Upper lobe of left lung (tissue), 6 donors: ENCODE results near the gene RASSF3. TPM values are rescaled to one million over a fixed set of nuclear protein-coding genes. Genes with fewer than 3 reads are reported as not detected.

Experiments used
- ATAC-seq, 2 donors: fragments of 200-7000 bp; cut with Tn5 transposase; one replicate each; pipeline ENCODE4 v1.9.1; 2022; ENCODE audit warnings: mild to moderate bottlenecking in 2 of 2, moderate library complexity in 2 of 2; ENCODE audit not compliant: low FRiP score in 2 of 2
- DNase-seq, 2 donors: peaks; one replicate each; pipeline ENCODE4 v3.0.0-alpha.2; 2019 to 2020
- H3K27ac ChIP-seq, 4 donors: fragments of 200-600 bp; sonication (generic); one replicate each; pipeline ENCODE4 v1.5.1; 2016 to 2019
- H3K27me3 ChIP-seq, 4 donors: fragments of 200-600 bp; sonication (generic); one replicate each; pipeline ENCODE4 v1.5.1; 2017 to 2019
- H3K36me3 ChIP-seq, 4 donors: fragments of 200-600 bp; sonication (generic); one replicate each; pipeline ENCODE4 v1.5.1; 2016 to 2019
- H3K4me1 ChIP-seq, 4 donors: fragments of 200-600 bp; sonication (generic); one replicate each; pipeline ENCODE4 v1.5.1; 2018 to 2019
- H3K4me3 ChIP-seq, 4 donors: fragments of 200-600 bp; sonication (generic); one replicate each; pipeline ENCODE4 v1.5.1; 2017 to 2019; ENCODE audit warnings: mild to moderate bottlenecking in 2 of 4, moderate library complexity in 1 of 4
- H3K9me3 ChIP-seq, 4 donors: fragments of 200-600 bp; sonication (generic); one replicate each; pipeline ENCODE4 v1.5.1; 2018 to 2019
- EP300 ChIP-seq, 4 donors: sonication (generic); formaldehyde crosslinking; IDR thresholded peaks; one replicate each; pipeline ENCODE4 v1.5.1; 2017; ENCODE audit warnings: antibody characterized with exemption in 4 of 4, control low read depth in 2 of 4
- POLR2A ChIP-seq, 4 donors: fragments of 450-650 bp; IDR thresholded peaks; one replicate each; pipeline ENCODE4 v1.5.1; 2016 to 2017; ENCODE audit warnings: antibody characterized with exemption in 4 of 4, mild to moderate bottlenecking in 2 of 4
- POLR2AphosphoS5 ChIP-seq, 2 donors: sonication (generic); formaldehyde crosslinking; IDR thresholded peaks; one replicate each; pipeline ENCODE4 v1.5.1; 2017; ENCODE audit warnings: antibody characterized with exemption in 2 of 2
- WGBS, 2 donors: methylation state at CpG; one replicate each; pipeline ENCODE4 v1.1.5; 2017 to 2018; 5-methylcytosine and 5-hydroxymethylcytosine counted together
- total RNA-seq, 6 donors: library from RNA; depleted of rRNA in 4 of 6; stranded (reverse); fragments of >200 nt in 4 of 6; gene quantifications; one replicate each; pipeline versions ENCODE4 v1.1.0 to v1.2.1, GENCODE V29; 2016 to 2021
- TF ChIP-seq, protein P1 (sequence below), 6 experiments: fragments of 450-650 bp in 4 of 6; fragments of 200-600 bp in 2 of 6; sonication (generic) in 2 of 6; IDR thresholded peaks; one replicate each; pipeline ENCODE4 v1.5.1; 2016 to 2019; ENCODE audit warnings: antibody characterized with exemption in 6 of 6
- donor health status: DM: no; HTN: no; CAD: no; lungs with moderate emphysema.
- donor health status: DM: no; HTN: yes; CAD: no; lungs with severe emphysema.

The RASSF3 gene
- total RNA-seq, 6 donors from 2014 or later, result 25.0 to 104 (median 46.0) TPM

DNA sequence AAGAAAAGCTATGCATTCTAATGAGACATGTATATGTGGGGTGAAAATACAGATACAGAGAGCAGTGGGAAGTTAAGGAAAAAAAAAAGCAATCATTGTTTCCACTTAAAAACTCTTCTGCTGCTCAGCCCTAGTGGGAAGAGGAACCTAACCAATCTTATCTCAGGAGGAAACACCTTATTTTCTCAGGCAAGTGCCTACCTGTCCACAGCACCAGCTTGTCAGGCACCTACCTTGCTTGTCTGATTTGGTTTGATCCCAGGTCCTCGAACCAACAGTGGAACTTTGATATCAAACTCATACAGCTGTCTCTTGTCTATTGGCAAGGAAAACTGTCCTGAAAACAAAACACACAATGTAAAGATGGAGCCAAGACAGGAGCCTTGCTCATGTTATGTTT lies 126.5 kb downstream of the RASSF3 start:
- TF ChIP-seq, protein P1, sequence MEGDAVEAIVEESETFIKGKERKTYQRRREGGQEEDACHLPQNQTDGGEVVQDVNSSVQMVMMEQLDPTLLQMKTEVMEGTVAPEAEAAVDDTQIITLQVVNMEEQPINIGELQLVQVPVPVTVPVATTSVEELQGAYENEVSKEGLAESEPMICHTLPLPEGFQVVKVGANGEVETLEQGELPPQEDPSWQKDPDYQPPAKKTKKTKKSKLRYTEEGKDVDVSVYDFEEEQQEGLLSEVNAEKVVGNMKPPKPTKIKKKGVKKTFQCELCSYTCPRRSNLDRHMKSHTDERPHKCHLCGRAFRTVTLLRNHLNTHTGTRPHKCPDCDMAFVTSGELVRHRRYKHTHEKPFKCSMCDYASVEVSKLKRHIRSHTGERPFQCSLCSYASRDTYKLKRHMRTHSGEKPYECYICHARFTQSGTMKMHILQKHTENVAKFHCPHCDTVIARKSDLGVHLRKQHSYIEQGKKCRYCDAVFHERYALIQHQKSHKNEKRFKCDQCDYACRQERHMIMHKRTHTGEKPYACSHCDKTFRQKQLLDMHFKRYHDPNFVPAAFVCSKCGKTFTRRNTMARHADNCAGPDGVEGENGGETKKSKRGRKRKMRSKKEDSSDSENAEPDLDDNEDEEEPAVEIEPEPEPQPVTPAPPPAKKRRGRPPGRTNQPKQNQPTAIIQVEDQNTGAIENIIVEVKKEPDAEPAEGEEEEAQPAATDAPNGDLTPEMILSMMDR (IDR thresholded peaks at IDR 0.05), result no peak
- TF ChIP-seq EP300 (IDR thresholded peaks at IDR 0.05) (no peak), POLR2AphosphoS5 (IDR thresholded peaks at IDR 0.05) (no peak)
- ATAC-seq, result no peak
- H3K36me3 ChIP-seq, result peaks cover 7 to 85% (median 41%) of the 10 kb centered on the region in 4 donors
- no peaks in the 10 kb centered on the region for H3K9me3 ChIP-seq
- no peak overlapping the region for H3K4me3 ChIP-seq
- WGBS, 2 donors, result 44 to 63% methylated on average over 1 of the region's 1 CpG
- H3K27me3 ChIP-seq, result no peaks in the 10 kb centered on the region
- no peaks in the 10 kb centered on the region for H3K4me1 ChIP-seq
- DNase-seq, result no peak
- no peak overlapping the region for H3K27ac ChIP-seq

DNA sequence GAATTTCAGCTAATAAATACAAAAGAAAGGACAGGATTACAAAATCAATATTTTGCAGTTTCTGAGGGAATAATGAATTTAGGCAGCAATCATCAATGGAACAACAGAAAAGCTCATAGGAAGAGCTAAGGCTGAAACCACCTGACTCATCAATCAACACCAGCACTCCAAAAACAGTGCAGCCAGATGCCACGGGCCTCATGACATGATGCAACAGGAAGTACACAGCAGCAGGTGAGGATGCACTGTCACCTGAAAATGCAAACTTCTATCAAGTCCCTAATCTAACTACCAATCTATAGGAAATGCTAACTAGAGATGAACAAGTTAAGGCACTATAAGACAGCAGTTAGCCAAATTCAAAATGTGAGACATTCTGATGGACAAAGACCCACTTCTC lies 127.2 kb downstream of the RASSF3 start:
- no peaks in the 10 kb centered on the region for H3K9me3 ChIP-seq
- H3K4me1 ChIP-seq, result no peaks in the 10 kb centered on the region
- TF ChIP-seq POLR2A (IDR thresholded peaks at IDR 0.05), result no peak
- TF ChIP-seq POLR2AphosphoS5 (IDR thresholded peaks at IDR 0.05), result no peak
- TF ChIP-seq, protein P1 (IDR thresholded peaks at IDR 0.05), result no peak
- TF ChIP-seq EP300 (IDR thresholded peaks at IDR 0.05), result no peak
- no peak overlapping the region for H3K27ac ChIP-seq
- WGBS, 2 donors, result 50 to 55% methylated on average over 1 of the region's 1 CpG
- ATAC-seq (no peak), DNase-seq (no peak)
- no peak overlapping the region for H3K4me3 ChIP-seq
- peaks cover 7 to 92% (median 46%) of the 10 kb centered on the region in 4 donors for H3K36me3 ChIP-seq
- H3K27me3 ChIP-seq, result no peaks in the 10 kb centered on the region

DNA sequence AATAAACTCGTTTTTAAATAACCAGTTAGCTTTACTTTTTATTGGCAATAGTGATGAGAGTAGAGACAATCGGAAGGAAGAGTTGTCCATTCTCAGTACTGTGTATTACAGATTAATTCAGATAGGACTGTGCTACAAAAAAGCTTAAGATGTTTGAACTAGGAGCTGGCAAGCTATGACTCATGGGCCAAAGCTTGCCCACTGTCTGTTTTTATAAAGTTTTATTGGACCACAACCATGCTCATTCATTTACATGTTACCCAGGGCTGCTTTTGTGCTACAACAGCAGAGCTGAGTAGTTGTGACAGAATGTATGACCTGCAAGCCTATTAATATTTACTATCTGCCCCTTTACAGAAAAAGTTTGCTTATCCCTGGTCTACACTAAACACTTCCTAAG lies 129.5 kb downstream of the RASSF3 start:
- Histone ChIP-seq H3K27ac (no peak overlapping the region), H3K4me3 (no peak overlapping the region), H3K4me1 (peaks cover 0 to 5% (median 3%) of the 10 kb centered on the region in 4 donors), H3K9me3 (no peaks in the 10 kb centered on the region), H3K36me3 (peaks cover 19 to 98% (median 55%) of the 10 kb centered on the region in 4 donors), H3K27me3 (no peaks in the 10 kb centered on the region)
- TF ChIP-seq POLR2AphosphoS5 (IDR thresholded peaks at IDR 0.05) (no peak), EP300 (IDR thresholded peaks at IDR 0.05) (no peak), POLR2A (IDR thresholded peaks at IDR 0.05) (no peak)
- TF ChIP-seq, protein P1 (IDR thresholded peaks at IDR 0.05), result no peak
- ATAC-seq, result no peak
- WGBS, 2 donors, result 88% methylated on average over 2 of the region's 2 CpGs
- DNase-seq, result no peak

DNA sequence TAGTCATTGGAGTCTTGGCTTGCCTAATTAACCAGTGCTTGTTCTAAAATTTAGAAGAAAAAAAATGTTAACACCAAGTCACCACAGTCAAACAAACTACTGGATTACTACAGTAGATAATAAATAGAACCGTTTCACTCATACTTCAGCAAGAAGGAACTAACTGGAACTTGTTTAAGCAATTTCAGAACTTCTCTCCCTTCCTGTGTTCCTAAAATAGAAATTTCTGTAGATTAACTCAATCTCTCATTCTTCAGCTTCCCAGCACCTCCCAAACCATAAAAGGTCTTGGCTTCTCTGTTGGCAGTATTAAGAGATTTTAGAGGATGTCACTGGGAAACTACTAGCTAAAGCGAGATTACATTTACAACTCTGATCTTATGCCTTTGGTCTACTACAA lies 130.4 kb downstream of the RASSF3 start:
- peaks cover 19 to 96% (median 50%) of the 10 kb centered on the region in 4 donors for H3K36me3 ChIP-seq
- no peak overlapping the region for H3K4me3 ChIP-seq
- H3K27ac ChIP-seq, result peak overlapping the region in 2 of 4 donors; percentile 20 to 22
- WGBS, 2 donors, result 59 to 72% methylated on average over 2 of the region's 2 CpGs
- no peak for TF ChIP-seq POLR2A (IDR thresholded peaks at IDR 0.05)
- no peak for TF ChIP-seq POLR2AphosphoS5 (IDR thresholded peaks at IDR 0.05)
- TF ChIP-seq EP300 (IDR thresholded peaks at IDR 0.05), result no peak
- TF ChIP-seq, protein P1 (IDR thresholded peaks at IDR 0.05), result no peak
- H3K4me1 ChIP-seq, result peaks cover 5 to 9% (median 5%) of the 10 kb centered on the region in 4 donors
- H3K9me3 ChIP-seq, result no peaks in the 10 kb centered on the region
- no peaks in the 10 kb centered on the region for H3K27me3 ChIP-seq
- DNase-seq, result no peak
- no peak for ATAC-seq

DNA sequence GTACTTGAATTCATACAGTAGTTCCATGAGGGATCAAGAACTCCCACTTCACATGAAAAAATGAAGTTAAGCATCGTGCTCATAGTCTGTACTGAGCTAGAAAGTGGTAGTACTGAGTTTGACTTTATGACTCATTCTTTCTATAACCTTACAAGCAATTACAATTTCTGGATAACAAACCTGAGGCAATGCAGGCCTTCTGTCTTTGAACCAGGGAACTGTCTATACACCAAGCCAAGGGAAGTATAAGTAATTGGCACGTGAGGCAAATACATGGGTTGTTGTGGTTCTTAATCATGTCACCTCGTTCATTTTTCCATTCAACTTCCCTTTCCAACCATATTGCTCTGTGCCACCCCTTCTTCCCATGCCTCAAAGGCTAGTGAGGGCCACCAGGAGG lies 132.1 kb downstream of the RASSF3 start:
- peaks cover 5 to 23% (median 7%) of the 10 kb centered on the region in 4 donors for H3K4me1 ChIP-seq
- H3K9me3 ChIP-seq, result no peaks in the 10 kb centered on the region
- no peak overlapping the region for H3K27ac ChIP-seq
- H3K4me3 ChIP-seq, result no peak overlapping the region
- ATAC-seq (no peak), DNase-seq (no peak)
- WGBS, 2 donors, result 79 to 87% methylated on average over 3 of the region's 3 CpGs
- no peak for TF ChIP-seq EP300 (IDR thresholded peaks at IDR 0.05)
- no peak for TF ChIP-seq POLR2AphosphoS5 (IDR thresholded peaks at IDR 0.05)
- no peak for TF ChIP-seq POLR2A (IDR thresholded peaks at IDR 0.05)
- TF ChIP-seq, protein P1 (IDR thresholded peaks at IDR 0.05), result no peak
- H3K27me3 ChIP-seq, result no peaks in the 10 kb centered on the region
- H3K36me3 ChIP-seq, result peaks cover 19 to 93% (median 40%) of the 10 kb centered on the region in 4 donors
